Retina (tissue), 1 donor: ENCODE results near the gene CSNK1A1.
"Not testable (repeated sequence)": the region's sequence is repeated elsewhere in the genome, so short reads cannot be mapped to it uniquely, and the experiment has no call there.

Experiments used
- DNase-seq: peaks from one replicate; pipeline ENCODE4 v3.0.0-alpha.2; 2016

Gene CSNK1A1

GRCh38 chr5:149489605-149490037, 61.6 kb downstream of the CSNK1A1 start:
- no peak for DNase-seq

DNA sequence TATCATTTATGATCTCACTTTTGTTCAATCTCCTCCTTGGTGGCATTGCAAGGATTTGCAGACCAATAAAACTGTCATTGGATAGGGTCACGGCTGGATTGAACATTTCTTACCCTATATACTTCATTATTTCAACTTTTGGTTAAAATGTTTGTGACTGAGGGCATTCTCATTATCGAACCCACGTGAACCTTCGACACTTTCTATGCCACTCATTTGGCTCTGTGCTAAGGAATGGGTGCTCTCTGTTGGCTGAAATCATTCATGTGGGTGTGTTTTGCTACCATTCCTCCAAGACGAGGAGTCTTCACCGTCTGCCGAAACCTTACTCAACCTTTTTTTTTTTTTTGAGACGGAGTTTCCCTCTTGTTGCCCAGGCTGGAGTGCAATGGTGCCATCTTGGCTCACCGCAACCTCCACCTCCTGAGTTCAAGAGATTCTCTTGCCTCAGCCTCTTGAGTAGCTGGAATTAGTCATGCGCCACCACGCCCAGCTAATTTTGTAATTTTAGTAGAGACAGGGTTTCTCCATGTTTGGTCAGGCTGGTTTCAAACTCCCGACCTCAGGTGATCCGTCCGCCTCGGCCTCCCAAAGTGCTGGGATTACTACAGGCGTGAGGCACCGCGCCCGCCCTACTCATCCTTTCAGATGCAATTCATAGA, 62.5 kb downstream of the CSNK1A1 start:
- no peak for DNase-seq

- DNase-seq, result no peak
These were observed 63.6 kb downstream of the CSNK1A1 start for GRCh38 chr5:149487672-149488071.

GRCh38 chr5:149486726-149487635, 64.3 kb downstream of the CSNK1A1 start:
- DNase-seq, result no peak

- no peak for DNase-seq
These were observed 65.3 kb downstream of the CSNK1A1 start for GRCh38 chr5:149485655-149486615.

- no peak for DNase-seq
These were observed 69.8 kb downstream of the CSNK1A1 start for GRCh38 chr5:149481485-149481884.

DNA sequence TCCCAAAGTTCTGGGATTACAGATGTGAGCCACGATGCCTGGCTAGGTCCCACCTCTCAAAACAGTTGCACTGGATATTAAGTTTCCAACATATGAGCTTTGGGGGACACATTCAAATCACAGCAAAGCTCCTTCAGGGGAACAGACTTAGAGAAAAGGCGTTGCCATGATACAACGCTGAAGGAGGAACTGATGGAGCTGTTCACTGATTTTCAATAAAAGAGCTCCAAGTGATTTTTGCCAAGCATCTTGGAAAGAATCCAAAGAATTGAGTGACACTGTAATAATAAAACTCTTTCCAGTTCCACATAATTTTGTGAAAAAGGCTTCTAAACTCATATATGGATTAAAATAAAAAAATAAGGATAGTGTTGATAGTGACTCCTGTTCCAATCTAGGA, 72.5 kb downstream of the CSNK1A1 start:
- no peak for DNase-seq

GRCh38 chr5:149475777-149476176, 75.5 kb downstream of the CSNK1A1 start:
- DNase-seq, result no peak

DNA sequence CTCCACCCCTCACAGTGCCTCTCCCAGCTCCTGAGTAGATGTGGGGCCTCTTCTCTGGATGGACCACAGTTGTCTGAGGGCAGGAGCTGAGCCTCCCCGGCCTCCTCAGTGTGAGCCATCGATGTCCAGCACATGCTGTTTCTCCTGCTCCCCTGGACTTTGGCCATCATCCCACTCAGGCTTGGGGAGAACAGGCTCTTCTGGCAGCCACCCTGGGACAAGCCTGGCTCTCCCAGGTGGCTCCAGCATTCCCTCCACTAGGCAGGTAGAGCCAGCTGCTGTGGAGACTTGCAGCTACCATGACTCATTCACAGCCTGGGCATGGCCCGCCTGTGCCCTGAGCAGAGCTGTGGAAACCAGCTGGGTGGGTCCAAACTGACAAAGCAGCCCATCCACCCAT, 77.0 kb downstream of the CSNK1A1 start:
- no peak for DNase-seq

DNA sequence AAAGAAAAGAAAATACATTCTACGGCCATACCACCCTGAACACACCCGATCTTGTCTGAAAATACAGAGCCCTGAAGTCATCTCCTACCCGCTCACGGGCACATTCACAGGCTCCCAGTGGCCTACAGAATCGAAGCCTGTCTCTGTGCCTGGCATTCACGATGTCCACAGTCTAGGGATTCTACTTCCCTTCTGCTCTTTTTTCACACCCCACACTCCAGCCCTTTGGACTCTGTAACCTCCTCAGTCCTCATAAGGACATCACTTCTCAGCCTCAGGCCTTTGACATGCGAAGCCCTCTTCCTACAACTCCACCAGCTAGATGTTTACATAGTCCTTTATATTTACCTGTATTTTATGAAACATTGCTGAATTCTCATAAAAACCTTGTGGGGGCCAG, 77.8 kb downstream of the CSNK1A1 start:
- DNase-seq, result no peak

GRCh38 chr5:149472399-149472798, 78.8 kb downstream of the CSNK1A1 start:
- DNase-seq, result no peak

- no peak for DNase-seq
These were observed 79.6 kb downstream of the CSNK1A1 start for GRCh38 chr5:149471406-149472183.

- no peak for DNase-seq
These were observed 80.3 kb downstream of the CSNK1A1 start for GRCh38 chr5:149470942-149471341.

GRCh38 chr5:149466457-149466972, 84.7 kb downstream of the CSNK1A1 start:
- no peak for DNase-seq

DNA sequence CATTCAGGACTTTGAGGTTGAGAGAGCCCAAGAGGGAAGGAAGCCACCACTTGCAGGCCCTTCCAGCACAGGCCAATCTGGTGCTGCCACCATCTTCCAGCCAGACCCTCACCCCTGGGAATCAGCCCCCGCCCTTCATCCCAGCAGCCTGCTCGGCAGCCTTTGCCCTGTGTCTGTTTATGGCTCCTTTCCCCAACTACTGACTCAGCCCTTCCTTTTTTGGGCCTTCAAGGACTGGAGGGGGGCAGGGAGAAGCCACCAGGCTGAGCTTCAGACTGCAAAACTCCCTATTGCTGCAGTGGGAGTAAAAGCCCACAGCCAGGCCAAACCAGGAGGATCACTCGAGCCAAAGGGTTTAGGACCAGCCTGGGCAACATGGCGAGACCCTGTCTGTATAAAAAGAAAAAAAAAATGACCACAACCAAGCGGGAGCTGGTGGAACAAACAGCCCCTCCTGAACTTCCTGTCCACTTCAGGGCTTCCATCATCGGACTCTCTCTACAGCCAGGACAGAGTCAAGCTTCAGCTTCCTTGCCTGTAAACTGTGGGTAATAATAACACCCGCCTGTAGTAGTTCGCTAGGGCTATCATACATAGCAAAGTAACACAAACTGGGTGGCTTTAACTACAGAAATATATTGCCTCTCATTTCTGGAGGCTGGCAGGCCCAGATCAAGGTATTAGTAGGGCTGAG, 86.3 kb downstream of the CSNK1A1 start:
- DNase-seq, result no peak

DNA sequence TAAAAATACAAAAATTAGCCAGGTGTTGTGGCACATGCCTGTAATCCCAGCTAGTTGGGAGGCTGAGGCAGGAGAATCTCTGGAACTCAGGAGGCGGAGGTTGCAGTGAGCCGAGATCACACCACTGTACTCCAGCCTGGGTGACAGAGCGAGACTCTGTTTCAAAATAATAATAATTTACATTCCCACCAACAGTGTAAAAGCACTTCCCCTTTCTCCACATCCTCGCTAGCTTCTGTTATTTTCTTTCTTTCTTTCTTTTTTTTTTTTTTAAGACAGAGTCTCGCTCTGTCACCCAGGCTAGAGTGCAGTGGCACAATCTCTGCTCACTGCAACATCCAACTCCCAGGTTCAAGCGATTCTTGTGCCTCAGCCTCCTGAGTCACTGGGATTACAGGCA, 89.3 kb downstream of the CSNK1A1 start:
- not testable (repeated sequence) for DNase-seq

- no peak for DNase-seq
These were observed 91.3 kb downstream of the CSNK1A1 start for GRCh38 chr5:149459891-149460290.

DNA sequence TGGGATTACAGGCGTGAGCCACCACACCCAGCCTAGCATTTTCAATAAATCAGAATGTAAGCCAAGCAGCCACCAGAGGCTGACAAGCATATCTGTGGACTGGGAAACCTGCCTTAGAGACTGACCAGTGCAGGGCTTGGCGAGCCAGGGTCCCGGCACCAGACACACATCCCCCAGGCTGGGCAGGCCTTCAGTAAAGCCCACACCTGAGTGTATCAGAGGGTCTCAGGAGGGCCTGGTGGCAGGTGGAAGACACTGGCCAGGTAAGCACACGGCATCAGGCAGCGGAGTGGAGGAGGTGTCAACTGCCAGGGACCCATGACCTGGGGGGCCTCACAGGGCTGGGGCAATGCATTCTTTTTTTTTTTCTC, 93.9 kb downstream of the CSNK1A1 start:
- DNase-seq, result no peak

DNA sequence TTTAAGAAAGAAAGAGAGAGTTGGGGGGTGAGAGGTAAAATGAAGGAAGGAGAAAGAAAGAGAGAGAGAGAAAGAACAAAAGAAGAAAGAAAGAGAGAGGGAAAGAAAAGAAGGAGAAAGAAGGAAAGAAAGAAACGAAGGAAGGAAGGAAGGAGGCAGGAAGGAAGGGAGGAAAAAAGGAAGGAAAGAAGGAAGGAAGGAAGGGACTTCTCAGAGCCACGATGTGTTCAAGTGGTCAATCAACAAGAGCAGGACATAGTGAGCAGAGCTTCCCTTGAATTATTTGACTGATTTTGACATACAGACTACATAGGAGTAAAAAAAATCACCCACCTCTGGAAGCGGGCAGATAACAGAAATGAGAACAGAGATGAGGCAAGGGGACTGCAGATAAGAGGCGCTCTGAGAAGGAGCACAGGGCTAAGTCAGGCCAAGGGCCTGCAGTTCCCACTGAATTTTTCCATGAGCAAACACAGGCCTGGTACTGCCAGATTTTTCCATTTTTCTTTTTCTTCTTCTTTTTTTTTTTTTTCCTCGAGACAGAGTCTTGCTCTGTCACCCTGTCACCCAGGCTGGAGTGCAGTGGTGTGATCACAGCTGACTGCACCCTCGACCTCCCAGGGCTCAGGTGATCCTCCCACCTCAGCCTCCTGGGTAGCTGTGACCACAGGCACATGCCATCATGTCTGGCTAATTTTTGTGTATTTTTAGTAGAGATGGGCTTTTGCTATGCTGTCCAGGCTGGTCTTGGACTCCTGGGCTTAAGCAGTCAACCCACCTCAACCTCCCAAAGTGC, 94.4 kb downstream of the CSNK1A1 start:
- DNase-seq, result no peak

- no peak for DNase-seq
These were observed 95.3 kb downstream of the CSNK1A1 start for GRCh38 chr5:149455889-149456409.
